Suprapubic skin (tissue), 4 donors: Measurements from ENCODE around the gene KYAT1. TPM values are rescaled to one million over a fixed set of nuclear protein-coding genes. Genes with fewer than 3 reads are reported as not detected.

Experiments
- DNase-seq, 2 donors: peaks; one replicate each; pipeline ENCODE4 v3.0.0-alpha.2; 2019; ENCODE audit warnings: low spot score in 2 of 2
- H3K27ac ChIP-seq: fragments of 200-600 bp; sonication (generic); one replicate; pipeline ENCODE4 v1.5.1; 2019
- H3K27me3 ChIP-seq: fragments of 200-600 bp; sonication (generic); one replicate; pipeline ENCODE4 v1.5.1; 2019
- H3K36me3 ChIP-seq: fragments of 200-600 bp; sonication (generic); one replicate; pipeline ENCODE4 v1.5.1; 2019
- H3K4me1 ChIP-seq: fragments of 200-600 bp; sonication (generic); one replicate; pipeline ENCODE4 v1.5.1; 2019
- H3K4me3 ChIP-seq: fragments of 200-600 bp; sonication (generic); one replicate; pipeline ENCODE4 v1.5.1; 2019; ENCODE audit warnings: mild to moderate bottlenecking
- H3K9me3 ChIP-seq: fragments of 200-600 bp; sonication (generic); one replicate; pipeline ENCODE4 v1.5.1; 2019
- CTCF ChIP-seq, 2 donors: fragments of 200-600 bp in 1 of 2; fragments of 450-650 bp in 1 of 2; sonication (generic) in 1 of 2; IDR thresholded peaks; one replicate each; pipeline ENCODE4 v1.5.1; 2016 to 2019; ENCODE audit warnings: antibody characterized with exemption in 2 of 2, mild to moderate bottlenecking in 1 of 2, moderate library complexity in 1 of 2
- EP300 ChIP-seq: sonication (generic); formaldehyde crosslinking; IDR thresholded peaks from one replicate; pipeline ENCODE4 v1.6.1; 2017; ENCODE audit warnings: antibody characterized with exemption
- POLR2A ChIP-seq, 2 donors: fragments of 450-650 bp; IDR thresholded peaks; one replicate each; pipeline ENCODE4 v1.6.1; 2017; ENCODE audit warnings: antibody characterized with exemption in 2 of 2, mild to moderate bottlenecking in 2 of 2, moderate library complexity in 2 of 2
- POLR2AphosphoS5 ChIP-seq, 3 donors: sonication (generic); formaldehyde crosslinking; IDR thresholded peaks; one replicate each; pipeline ENCODE4 v1.6.1; 2017; ENCODE audit warnings: antibody characterized with exemption in 3 of 3
- WGBS: methylation state at CpG from one replicate; pipeline ENCODE4 v1.1.5; 2018; 5-methylcytosine and 5-hydroxymethylcytosine counted together
- total RNA-seq, 4 donors: library from RNA; depleted of rRNA; stranded (reverse); fragments of >200 nt; gene quantifications; one replicate each; pipeline ENCODE4 v1.1.0, GENCODE V29; 2016

The KYAT1 gene
- total RNA-seq, 4 donors from 2014 or later = 10.6 to 17.1 (median 14.6) TPM

- Histone ChIP-seq H3K4me1 (peaks cover 79% of the 10 kb centered on the region), H3K36me3 (peaks cover 46% of the 10 kb centered on the region), H3K27ac (peak overlapping the region; percentile 79), H3K27me3 (no peaks in the 10 kb centered on the region), H3K9me3 (no peaks in the 10 kb centered on the region), H3K4me3 (no peak overlapping the region)
- DNase-seq = no peak
- WGBS = 64% methylated on average over 15 of the region's 15 CpGs
- TF ChIP-seq POLR2AphosphoS5 (IDR thresholded peaks at IDR 0.05) (no peak), EP300 (no peak), POLR2A (IDR thresholded peaks at IDR 0.05) (no peak), CTCF (IDR thresholded peaks at IDR 0.05) (no peak)
Observed at GRCh38 chr9:128912270-128912853, 30.6 kb upstream of the KYAT1 start.

- TF ChIP-seq POLR2A (IDR thresholded peaks at IDR 0.05) = no peak
- no peak for TF ChIP-seq EP300
- no peak for TF ChIP-seq CTCF (IDR thresholded peaks at IDR 0.05)
- no peak for TF ChIP-seq POLR2AphosphoS5 (IDR thresholded peaks at IDR 0.05)
- no peaks in the 10 kb centered on the region for H3K27me3 ChIP-seq
- no peaks in the 10 kb centered on the region for H3K9me3 ChIP-seq
- peak overlapping the region; percentile 79 for H3K27ac ChIP-seq
- 17% methylated on average over 5 of the region's 8 CpGs for WGBS
- DNase-seq = no peak
- H3K4me3 ChIP-seq = no peak overlapping the region
- peaks cover 71% of the 10 kb centered on the region for H3K4me1 ChIP-seq
- peaks cover 51% of the 10 kb centered on the region for H3K36me3 ChIP-seq
Observed at GRCh38 chr9:128911529-128912035, 29.8 kb upstream of the KYAT1 start.

GRCh38 chr9:128910906-128911305 is 29.2 kb upstream of the KYAT1 start:
- H3K9me3 ChIP-seq = no peaks in the 10 kb centered on the region
- peak overlapping the region; percentile 79 for H3K27ac ChIP-seq
- no peak for TF ChIP-seq POLR2AphosphoS5 (IDR thresholded peaks at IDR 0.05)
- no peak for TF ChIP-seq CTCF (IDR thresholded peaks at IDR 0.05)
- no peak for TF ChIP-seq EP300
- TF ChIP-seq POLR2A (IDR thresholded peaks at IDR 0.05) = no peak
- H3K4me3 ChIP-seq = no peak overlapping the region
- 92% methylated on average over 6 of the region's 6 CpGs for WGBS
- H3K27me3 ChIP-seq = no peaks in the 10 kb centered on the region
- peaks cover 44% of the 10 kb centered on the region for H3K36me3 ChIP-seq
- H3K4me1 ChIP-seq = peaks cover 65% of the 10 kb centered on the region
- DNase-seq = no peak

- TF ChIP-seq EP300 (no peak), CTCF (IDR thresholded peaks at IDR 0.05) (no peak), POLR2A (IDR thresholded peaks at IDR 0.05) (no peak), POLR2AphosphoS5 (IDR thresholded peaks at IDR 0.05) (no peak)
- DNase-seq = no peak
- H3K4me3 ChIP-seq = no peak overlapping the region
- no peaks in the 10 kb centered on the region for H3K9me3 ChIP-seq
- H3K27ac ChIP-seq = peak overlapping the region; percentile 5
- H3K27me3 ChIP-seq = no peaks in the 10 kb centered on the region
- peaks cover 60% of the 10 kb centered on the region for H3K4me1 ChIP-seq
- 94% methylated on average over 3 of the region's 4 CpGs for WGBS
- peaks cover 40% of the 10 kb centered on the region for H3K36me3 ChIP-seq
Observed at GRCh38 chr9:128909859-128910258, 28.1 kb upstream of the KYAT1 start.

- TF ChIP-seq EP300 (no peak), POLR2A (IDR thresholded peaks at IDR 0.05) (no peak), POLR2AphosphoS5 (IDR thresholded peaks at IDR 0.05) (no peak), CTCF (IDR thresholded peaks at IDR 0.05) (no peak)
- H3K27ac ChIP-seq = no peak overlapping the region
- H3K27me3 ChIP-seq = no peaks in the 10 kb centered on the region
- peaks cover 37% of the 10 kb centered on the region for H3K36me3 ChIP-seq
- WGBS = 97% methylated on average over 18 of the region's 24 CpGs
- peak in 1 of 2 donors; percentile 68 for DNase-seq
- H3K4me1 ChIP-seq = peaks cover 58% of the 10 kb centered on the region
- no peaks in the 10 kb centered on the region for H3K9me3 ChIP-seq
- no peak overlapping the region for H3K4me3 ChIP-seq
Observed at GRCh38 chr9:128908372-128908771, 26.6 kb upstream of the KYAT1 start.
